Kidney epithelial cell (primary cell): ENCODE results near the gene PADI1. TPM values are rescaled to one million over a fixed set of nuclear protein-coding genes. Genes with fewer than 3 reads are reported as not detected.

Source experiments
- DNase-seq: peaks from one replicate; pipeline ENCODE4 v3.0.0-alpha.2; 2010; ENCODE audit warnings: low read depth
- H3K27me3 ChIP-seq: 2 replicates; pipeline ENCODE4 v1.6.0; 2011; ENCODE audit warnings: low read length; ENCODE audit not compliant: control insufficient read depth, insufficient read depth
- H3K36me3 ChIP-seq: 2 replicates; pipeline ENCODE4 v1.5.1; 2011; ENCODE audit warnings: low read length; ENCODE audit not compliant: control insufficient read depth, insufficient read depth
- H3K4me3 ChIP-seq: 2 replicates; pipeline ENCODE4 v1.5.1; 2011; ENCODE audit warnings: low read depth, mild to moderate bottlenecking, control low read depth, low read length
- CTCF ChIP-seq: IDR thresholded peaks from 2 replicates; pipeline ENCODE4 v1.5.1; 2011; ENCODE audit warnings: mild to moderate bottlenecking, moderate library complexity, low read length, control low read depth, inconsistent platforms; ENCODE audit not compliant: insufficient read depth, poor library complexity, severe bottlenecking
- total RNA-seq: library from RNA; depleted of rRNA; stranded (reverse); fragments of >200 nt; gene quantifications from 2 replicates; pipeline ENCODE4 v1.2.3, GENCODE V29; 2015

Gene PADI1
- total RNA-seq, 1 donor from 2014 or later, result 2.4 TPM

- no peak for DNase-seq
- H3K4me3 ChIP-seq, result no peak overlapping the region
- H3K36me3 ChIP-seq, result no peaks in the 10 kb centered on the region
- H3K27me3 ChIP-seq, result no peaks in the 10 kb centered on the region
- no peak for TF ChIP-seq CTCF
These were observed 38.3 kb downstream of the PADI1 start for GRCh38 chr1:17243274-17243673.

- Histone ChIP-seq H3K27me3 (no peaks in the 10 kb centered on the region), H3K36me3 (no peaks in the 10 kb centered on the region), H3K4me3 (no peak overlapping the region)
- TF ChIP-seq CTCF, result no peak
- peak; percentile 16 for DNase-seq
These were observed 40.2 kb downstream of the PADI1 start for GRCh38 chr1:17244821-17245740.

GRCh38 chr1:17245816-17246325, 40.9 kb downstream of the PADI1 start:
- Histone ChIP-seq H3K27me3 (no peaks in the 10 kb centered on the region), H3K36me3 (no peaks in the 10 kb centered on the region), H3K4me3 (no peak overlapping the region)
- no peak for TF ChIP-seq CTCF
- DNase-seq, result no peak

- no peak for DNase-seq
- no peak overlapping the region for H3K4me3 ChIP-seq
- no peak for TF ChIP-seq CTCF
- no peaks in the 10 kb centered on the region for H3K27me3 ChIP-seq
- H3K36me3 ChIP-seq, result no peaks in the 10 kb centered on the region
These were observed 42.0 kb downstream of the PADI1 start for GRCh38 chr1:17246971-17247370.

- no peaks in the 10 kb centered on the region for H3K27me3 ChIP-seq
These were observed 43.9 kb downstream of the PADI1 start, which contains the start of gene PADI3 for GRCh38 chr1:17248781-17249180. Gene PADI3, plus strand, starts transcription at chr1:17249098. Its CDS starts 40 bp downstream, at chr1:17249138.

More at GRCh38 chr1:17248781-17249180, 43.9 kb downstream of the PADI1 start, which contains the start of gene PADI3:
- H3K36me3 ChIP-seq, result no peaks in the 10 kb centered on the region
- no peak for TF ChIP-seq CTCF
- no peak within 1 kb of the TSS for H3K4me3 ChIP-seq
- DNase-seq, result no peak
